HUES64 (cell line): Measurements from ENCODE around the gene CMBL.
"Not testable (repeated sequence)": the region's sequence is repeated elsewhere in the genome, so short reads cannot be mapped to it uniquely, and the experiment has no call there.

ENCODE experiments used
- H3K27ac ChIP-seq: 2 replicates; pipeline ENCODE4 v1.7.0; 2013; ENCODE audit warnings: low read depth, low read length, inconsistent platforms
- H3K27me3 ChIP-seq: 2 replicates; pipeline ENCODE4 v1.6.1; 2013; ENCODE audit warnings: mild to moderate bottlenecking, low read length; ENCODE audit not compliant: insufficient read depth
- H3K36me3 ChIP-seq: 2 replicates; pipeline ENCODE4 v1.6.1; 2013; ENCODE audit warnings: mild to moderate bottlenecking, low read length; ENCODE audit not compliant: insufficient read depth
- H3K4me1 ChIP-seq: 2 replicates; pipeline ENCODE4 v1.6.1; 2013; ENCODE audit warnings: mild to moderate bottlenecking, low read length, moderate library complexity; ENCODE audit not compliant: insufficient read depth
- H3K4me3 ChIP-seq: 2 replicates; pipeline ENCODE4 v1.5.1; 2013; ENCODE audit warnings: mild to moderate bottlenecking, low read length, moderate library complexity
- H3K9ac ChIP-seq: 2 replicates; pipeline ENCODE4 v1.6.1; 2013; ENCODE audit warnings: mild to moderate bottlenecking, low read depth, low read length
- H3K9me3 ChIP-seq: 2 replicates; pipeline ENCODE4 v1.6.1; 2013; ENCODE audit warnings: low read depth, low read length; ENCODE audit not compliant: insufficient read depth
- WGBS: fragments of 150-250, 120-280 bp; methylation state at CpG from one replicate; pipeline ENCODE4 v1.1.7; 2013; ENCODE audit warnings: missing lambda C conversion rate; 5-methylcytosine and 5-hydroxymethylcytosine counted together

The CMBL gene

GRCh38 chr5:10344461-10345106 is 36.9 kb upstream of the CMBL start:
- not testable (repeated sequence) for H3K9me3 ChIP-seq, H3K4me3 ChIP-seq, H3K27ac ChIP-seq, H3K36me3 ChIP-seq, H3K4me1 ChIP-seq, H3K27me3 ChIP-seq, H3K9ac ChIP-seq
- WGBS, result 96% methylated on average over 3 of the region's 5 CpGs

GRCh38 chr5:10343486-10343885 is 35.8 kb upstream of the CMBL start:
- WGBS, result 92% methylated on average over 4 of the region's 4 CpGs
- H3K4me1 ChIP-seq, result peaks cover 7% of the 10 kb centered on the region
- no peak overlapping the region for H3K9ac ChIP-seq
- no peaks in the 10 kb centered on the region for H3K27me3 ChIP-seq
- no peak overlapping the region for H3K27ac ChIP-seq
- H3K4me3 ChIP-seq, result no peak overlapping the region
- H3K9me3 ChIP-seq, result no peaks in the 10 kb centered on the region
- no peaks in the 10 kb centered on the region for H3K36me3 ChIP-seq

- Histone ChIP-seq H3K27me3 (peaks cover 10% of the 10 kb centered on the region), H3K36me3 (no peaks in the 10 kb centered on the region), H3K9me3 (no peaks in the 10 kb centered on the region), H3K4me1 (peaks cover 7% of the 10 kb centered on the region), H3K9ac (no peak overlapping the region), H3K27ac (no peak overlapping the region), H3K4me3 (no peak overlapping the region)
- 88% methylated on average over 3 of the region's 3 CpGs for WGBS
Observed at GRCh38 chr5:10339958-10340357, 32.3 kb upstream of the CMBL start.

- Histone ChIP-seq H3K27ac (0 out of 2 replicates have a peak overlapping the region, but pooled peaks have one; percentile 17), H3K27me3 (peaks cover 17% of the 10 kb centered on the region), H3K4me3 (no peak overlapping the region), H3K9me3 (no peaks in the 10 kb centered on the region), H3K36me3 (no peaks in the 10 kb centered on the region), H3K9ac (no peak overlapping the region; the same call in 1 of the 2 replicates), H3K4me1 (peaks cover 7% of the 10 kb centered on the region)
- 75% methylated on average over 19 of the region's 19 CpGs for WGBS
Observed at GRCh38 chr5:10339058-10339811, 31.5 kb upstream of the CMBL start.

GRCh38 chr5:10338686-10339057 is 31.0 kb upstream of the CMBL start:
- H3K4me1 ChIP-seq, result peaks cover 7% of the 10 kb centered on the region
- H3K9me3 ChIP-seq, result no peaks in the 10 kb centered on the region
- H3K36me3 ChIP-seq, result no peaks in the 10 kb centered on the region
- H3K27me3 ChIP-seq, result peaks cover 23% of the 10 kb centered on the region
- WGBS, result 90% methylated on average over 2 of the region's 2 CpGs
- H3K4me3 ChIP-seq, result no peak overlapping the region
- no peak overlapping the region for H3K9ac ChIP-seq
- H3K27ac ChIP-seq, result no peak overlapping the region

GRCh38 chr5:10337986-10338385 is 30.3 kb upstream of the CMBL start:
- H3K27ac ChIP-seq, result no peak overlapping the region
- H3K36me3 ChIP-seq, result no peaks in the 10 kb centered on the region
- 94% methylated on average over 4 of the region's 4 CpGs for WGBS
- H3K4me3 ChIP-seq, result no peak overlapping the region
- no peak overlapping the region for H3K9ac ChIP-seq
- H3K27me3 ChIP-seq, result peaks cover 30% of the 10 kb centered on the region
- no peaks in the 10 kb centered on the region for H3K9me3 ChIP-seq
- peaks cover 7% of the 10 kb centered on the region for H3K4me1 ChIP-seq

- 91% methylated on average over 3 of the region's 4 CpGs for WGBS
- Histone ChIP-seq H3K4me1 (peaks cover 7% of the 10 kb centered on the region), H3K9ac (no peak overlapping the region), H3K27me3 (peaks cover 39% of the 10 kb centered on the region), H3K4me3 (no peak overlapping the region), H3K27ac (no peak overlapping the region), H3K9me3 (no peaks in the 10 kb centered on the region), H3K36me3 (no peaks in the 10 kb centered on the region)
Observed at GRCh38 chr5:10337107-10337506, 29.4 kb upstream of the CMBL start.

GRCh38 chr5:10335711-10336470 is 28.2 kb upstream of the CMBL start:
- Histone ChIP-seq H3K36me3 (no peaks in the 10 kb centered on the region), H3K27me3 (peaks cover 51% of the 10 kb centered on the region), H3K9ac (no peak overlapping the region), H3K27ac (no peak overlapping the region), H3K9me3 (no peaks in the 10 kb centered on the region), H3K4me3 (no peak overlapping the region), H3K4me1 (peaks cover 7% of the 10 kb centered on the region)
- 90% methylated on average over 14 of the region's 14 CpGs for WGBS

GRCh38 chr5:10334831-10335230 is 27.1 kb upstream of the CMBL start:
- 87% methylated on average over 5 of the region's 5 CpGs for WGBS
- Histone ChIP-seq H3K9ac (no peak overlapping the region), H3K27ac (no peak overlapping the region), H3K27me3 (peaks cover 61% of the 10 kb centered on the region), H3K9me3 (no peaks in the 10 kb centered on the region), H3K4me1 (peaks cover 3% of the 10 kb centered on the region), H3K36me3 (no peaks in the 10 kb centered on the region), H3K4me3 (no peak overlapping the region)

- H3K4me3 ChIP-seq, result peak overlapping the region; percentile 71
- peaks cover 67% of the 10 kb centered on the region for H3K27me3 ChIP-seq
- no peaks in the 10 kb centered on the region for H3K36me3 ChIP-seq
- 2% methylated on average over 81 of the region's 81 CpGs for whole genome bisulfite sequencing
- H3K27ac ChIP-seq, result no peak overlapping the region
- no peaks in the 10 kb centered on the region for H3K4me1 ChIP-seq
- H3K9me3 ChIP-seq, result no peaks in the 10 kb centered on the region
- H3K9ac ChIP-seq, result peak overlapping the region; percentile 51
Observed at GRCh38 chr5:10333154-10334006, 25.7 kb upstream of the CMBL start.
